Measurements from ENCODE around the gene SLC9A9. TPM values are rescaled to one million over a fixed set of nuclear protein-coding genes. Genes with fewer than 3 reads are reported as not detected.

The SLC9A9 gene
- total RNA-seq, 1 donor from 2014 or later, result 0.22 TPM

GRCh38 chr3:143812481-143812880 lies 35.8 kb downstream of the SLC9A9 start:
- no peaks in the 10 kb centered on the region for H3K36me3 Mint-ChIP-seq
- H3K9me3 Mint-ChIP-seq, result no peaks in the 10 kb centered on the region
- Histone ChIP-seq H3F3A (ENCODE audit: low read depth) (no peaks in the 10 kb centered on the region), H4K20me1 (ENCODE audit: low read depth) (no peaks in the 10 kb centered on the region), H3K9me3 (ENCODE audit: low read depth) (no peaks in the 10 kb centered on the region), H3K79me2 (ENCODE audit: low read depth) (no peaks in the 10 kb centered on the region), H3K27me3 (no peaks in the 10 kb centered on the region), H3K4me1 (no peaks in the 10 kb centered on the region), H3K9ac (no peak overlapping the region), H3K4me3 (no peak overlapping the region), H3K36me3 (no peaks in the 10 kb centered on the region), H3K4me2 (no peak overlapping the region), H2AFZ (replicated peaks) (no peak overlapping the region), H3K27ac (no peak overlapping the region)
- no peaks in the 10 kb centered on the region for H3K27me3 Mint-ChIP-seq (ENCODE audit: insufficient read depth, low read depth)
- no peak overlapping the region for H3K27ac Mint-ChIP-seq
- DNase-seq (ENCODE audit: low spot score), result no peak
- TF ChIP-seq CTCF (IDR thresholded peaks at IDR 0.05), result no peak
- TF ChIP-seq EZH2phosphoT487 (IDR thresholded peaks at IDR 0.05), result no peak
- no peak for TF ChIP-seq EZH2 (IDR thresholded peaks at IDR 0.05)
- H3K4me1 Mint-ChIP-seq, result peaks cover 6% of the 10 kb centered on the region
- H3K4me3 Mint-ChIP-seq, result no peak overlapping the region

- Histone ChIP-seq H3K4me3 (no peak overlapping the region), H3K27ac (no peak overlapping the region), H3K4me1 (no peaks in the 10 kb centered on the region), H3K27me3 (no peaks in the 10 kb centered on the region), H3K36me3 (no peaks in the 10 kb centered on the region), H3K9ac (no peak overlapping the region), H3K9me3 (ENCODE audit: low read depth) (no peaks in the 10 kb centered on the region), H3K4me2 (no peak overlapping the region), H3K79me2 (ENCODE audit: low read depth) (no peaks in the 10 kb centered on the region), H3F3A (ENCODE audit: low read depth) (no peaks in the 10 kb centered on the region), H4K20me1 (ENCODE audit: low read depth) (no peaks in the 10 kb centered on the region), H2AFZ (replicated peaks) (no peak overlapping the region)
- Mint-ChIP-seq H3K27ac (no peak overlapping the region), H3K4me1 (peaks cover 6% of the 10 kb centered on the region), H3K27me3 (ENCODE audit: insufficient read depth, low read depth) (no peaks in the 10 kb centered on the region), H3K9me3 (no peaks in the 10 kb centered on the region), H3K36me3 (no peaks in the 10 kb centered on the region), H3K4me3 (no peak overlapping the region)
- TF ChIP-seq CTCF (IDR thresholded peaks at IDR 0.05) (no peak), EZH2phosphoT487 (IDR thresholded peaks at IDR 0.05) (no peak), EZH2 (IDR thresholded peaks at IDR 0.05) (no peak)
- DNase-seq (ENCODE audit: low spot score), result no peak
These were observed 36.7 kb downstream of the SLC9A9 start for GRCh38 chr3:143811602-143812001.

- Histone ChIP-seq H3K9me3 (ENCODE audit: low read depth) (no peaks in the 10 kb centered on the region), H3K79me2 (ENCODE audit: low read depth) (no peaks in the 10 kb centered on the region), H3K36me3 (no peaks in the 10 kb centered on the region), H3K4me1 (no peaks in the 10 kb centered on the region), H3F3A (ENCODE audit: low read depth) (no peaks in the 10 kb centered on the region), H4K20me1 (ENCODE audit: low read depth) (no peaks in the 10 kb centered on the region), H2AFZ (replicated peaks) (no peak overlapping the region), H3K4me3 (no peak overlapping the region), H3K4me2 (no peak overlapping the region), H3K27ac (no peak overlapping the region), H3K9ac (no peak overlapping the region), H3K27me3 (no peaks in the 10 kb centered on the region)
- Mint-ChIP-seq H3K4me1 (peaks cover 6% of the 10 kb centered on the region), H3K27me3 (ENCODE audit: insufficient read depth, low read depth) (no peaks in the 10 kb centered on the region), H3K27ac (no peak overlapping the region), H3K9me3 (no peaks in the 10 kb centered on the region), H3K36me3 (no peaks in the 10 kb centered on the region), H3K4me3 (no peak overlapping the region)
- no peak for DNase-seq (ENCODE audit: low spot score)
- TF ChIP-seq EZH2phosphoT487 (IDR thresholded peaks at IDR 0.05), result no peak
- TF ChIP-seq EZH2 (IDR thresholded peaks at IDR 0.05), result no peak
- no peak for TF ChIP-seq CTCF (IDR thresholded peaks at IDR 0.05)
These were observed 37.4 kb downstream of the SLC9A9 start for GRCh38 chr3:143810953-143811265.

Measured in neural progenitor cell (in vitro differentiated cells).